PFSK-1 (cell line): ENCODE results near the gene ATP13A1.

ENCODE experiments used
- REST ChIP-seq, 2 experiments: IDR thresholded peaks; 2 replicates each; pipeline versions ENCODE4 v1.6.1 to v1.8.0; 2011 to 2012; ENCODE audit warnings: low read depth in 2 of 2, low read length in 2 of 2, control low read depth in 1 of 2, inconsistent platforms in 1 of 2, mild to moderate bottlenecking in 1 of 2, moderate library complexity in 1 of 2; ENCODE audit not compliant: insufficient read depth in 1 of 2
- SIN3A ChIP-seq: IDR thresholded peaks from 2 replicates; pipeline ENCODE4 v1.6.1; 2012; ENCODE audit warnings: mild to moderate bottlenecking, low read length, moderate library complexity, borderline replicate concordance; ENCODE audit not compliant: insufficient read depth
- TAF1 ChIP-seq: IDR thresholded peaks from 2 replicates; pipeline ENCODE4 v1.6.1; 2012; ENCODE audit warnings: low read length, control low read depth, borderline replicate concordance; ENCODE audit not compliant: insufficient read depth

GRCh38 chr19:19704836-19705235 is 41.4 kb upstream of the ATP13A1 start:
- TF ChIP-seq TAF1 (no peak), REST (IDR thresholded peaks at IDR 0.05; ENCODE audit: insufficient read depth in 1 of 2, low read depth in 2 of 2, low read length in 2 of 2) (no peak), SIN3A (no peak)
